Activated T-helper 1 cell treated with Interleukin-2 at 50 U/mL for 16 hours (primary cell): ENCODE data around the gene ARID1B.
"Not testable (repeated sequence)": the region's sequence is repeated elsewhere in the genome, so short reads cannot be mapped to it uniquely, and the experiment has no call there.

Source experiments
- DNase-seq: peaks from one replicate; pipeline ENCODE4 v3.0.0-alpha.2; 2020; ENCODE audit warnings: low read depth

Gene ARID1B

DNA sequence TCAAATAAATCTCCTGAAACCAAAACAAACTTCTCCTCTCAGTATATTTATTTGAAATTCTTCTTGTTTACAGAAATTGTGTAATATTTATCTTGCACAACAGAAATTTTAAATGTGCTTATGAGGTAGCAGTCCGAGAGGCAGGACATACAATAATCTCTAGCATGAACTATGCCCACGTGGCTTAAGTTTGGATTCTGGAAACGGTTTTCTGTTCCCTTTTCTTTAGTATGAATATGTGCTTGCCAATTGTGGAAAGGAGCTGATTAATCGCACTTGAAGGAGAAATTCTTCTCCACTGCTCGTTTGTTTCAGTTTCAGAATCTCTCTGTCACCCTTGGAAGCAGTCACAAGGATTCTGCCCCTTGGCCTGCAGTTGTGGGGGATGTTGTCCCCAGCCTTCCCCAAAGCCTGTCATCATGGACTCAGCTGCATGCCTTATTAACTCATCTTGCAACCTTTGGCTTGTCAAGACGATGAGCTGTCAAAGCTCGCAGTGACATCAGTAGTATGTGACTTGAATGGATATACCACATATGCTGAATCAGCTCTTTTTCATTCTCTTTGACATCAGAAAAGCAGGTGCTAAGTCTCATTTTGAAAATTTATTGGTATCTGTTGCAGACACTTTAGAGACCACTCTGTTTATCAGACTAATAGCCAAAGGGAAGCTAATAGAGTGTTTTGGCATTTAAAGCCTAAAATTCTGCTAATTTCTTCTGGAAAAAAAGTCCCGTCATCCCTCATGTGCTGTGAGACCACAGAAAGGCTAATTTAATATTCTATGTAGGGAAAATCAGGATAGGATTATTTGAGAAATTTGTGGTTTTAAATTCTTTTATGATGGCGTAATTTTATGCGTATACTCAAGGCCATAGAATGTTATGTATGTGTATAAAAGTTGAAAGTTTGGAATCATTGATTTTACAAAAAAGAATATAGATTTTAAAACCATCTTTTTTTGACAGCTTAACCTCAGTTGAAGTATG, 186.8 kb downstream of the ARID1B start:
- no peak for DNase-seq

DNA sequence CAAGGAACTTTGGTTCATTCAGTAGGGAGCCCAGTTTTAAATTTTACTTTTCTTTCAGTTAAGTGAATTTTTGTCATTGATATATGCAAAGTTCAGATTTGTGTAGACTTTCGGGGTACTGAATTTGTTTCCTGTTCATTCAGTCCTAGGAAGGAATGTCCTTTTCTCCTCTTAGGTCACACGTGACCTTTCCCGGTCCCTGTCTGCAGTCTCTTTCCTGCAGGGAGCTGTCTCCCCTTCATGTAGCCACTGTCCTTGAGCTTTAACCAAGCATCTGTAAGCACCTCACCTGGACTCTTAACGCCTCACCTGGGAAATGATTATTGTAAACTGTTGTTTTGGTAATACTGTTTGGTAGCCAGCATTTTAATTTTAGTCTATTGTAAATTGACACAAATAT, 190.7 kb downstream of the ARID1B start:
- no peak for DNase-seq

DNA sequence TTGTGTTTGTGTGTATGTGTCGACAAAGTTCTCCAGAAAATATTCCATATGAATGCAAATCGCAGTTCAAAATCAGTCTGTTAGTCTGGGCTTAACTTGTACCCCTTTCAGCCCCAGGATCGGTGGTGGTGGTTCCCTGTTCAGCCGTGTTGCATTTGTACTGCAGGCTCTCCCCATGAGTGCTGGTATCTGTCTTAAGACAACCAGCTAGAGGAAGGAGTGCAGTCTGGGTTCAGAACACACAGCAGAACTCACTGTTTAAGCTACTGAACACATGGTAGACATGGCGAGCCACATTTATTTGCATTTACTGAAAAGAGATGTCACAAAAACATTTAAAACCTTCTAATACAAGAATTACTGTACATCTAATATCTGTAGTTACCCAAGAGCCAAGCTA, 192.1 kb downstream of the ARID1B start:
- DNase-seq: no peak

DNA sequence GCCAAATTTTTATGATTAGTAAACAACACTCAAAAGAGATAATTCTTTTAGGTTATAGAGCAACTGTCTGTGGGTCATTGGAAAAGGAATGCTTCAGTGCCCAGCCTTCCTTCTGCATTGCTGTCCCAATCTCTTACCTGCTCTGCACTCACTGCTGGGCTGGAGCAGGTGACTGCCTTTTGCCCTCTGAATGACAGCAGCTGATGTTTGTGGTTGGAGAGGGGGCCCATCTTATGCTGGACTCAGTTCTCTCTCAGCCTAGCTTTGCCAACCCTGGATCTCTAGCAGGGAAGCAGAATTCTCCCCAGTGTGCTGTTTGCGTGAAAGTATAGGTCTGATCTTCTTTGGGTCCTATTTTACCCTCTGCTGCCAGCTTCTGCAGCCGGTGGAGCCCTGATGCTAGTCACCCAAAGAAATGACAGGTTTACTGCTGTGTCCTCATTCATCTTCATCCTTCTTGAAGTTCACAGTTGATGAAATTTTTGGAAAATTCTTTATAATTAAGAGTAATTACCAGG, 193.5 kb downstream of the ARID1B start:
- DNase-seq: no peak

DNA sequence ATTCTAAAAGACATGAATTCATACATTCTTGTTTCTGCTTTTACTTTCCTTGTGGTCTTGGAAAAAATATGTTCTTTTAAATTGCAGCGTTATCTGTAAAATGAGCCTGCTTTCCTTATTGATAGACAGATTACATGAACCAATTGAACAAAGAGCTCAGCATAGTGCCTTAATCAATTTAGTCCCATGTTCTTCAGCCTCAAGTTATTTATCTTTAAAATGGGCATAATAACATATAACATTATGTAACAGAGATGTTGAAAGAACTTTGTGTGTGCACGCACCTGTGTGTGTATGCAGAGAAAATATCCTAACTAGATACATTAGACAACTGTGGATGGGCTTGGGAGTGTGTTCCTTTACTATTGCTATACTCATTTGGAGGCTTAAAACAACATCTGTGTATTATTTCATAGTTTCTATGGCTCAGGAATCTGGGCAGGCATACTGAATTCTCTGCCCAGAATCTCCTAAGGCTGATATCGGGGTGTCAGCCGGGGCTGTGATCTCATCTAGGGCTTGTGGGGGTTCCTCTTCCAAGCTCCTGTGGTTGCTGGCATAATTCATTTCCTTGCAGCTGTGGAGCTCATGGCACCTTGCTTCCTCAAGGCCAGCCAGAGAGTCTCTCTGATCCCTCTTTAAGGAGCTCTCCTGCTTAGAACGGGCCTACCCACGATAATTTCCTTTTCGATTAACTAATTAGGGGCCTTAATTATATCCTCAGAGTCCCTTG, 194.1 kb downstream of the ARID1B start:
- DNase-seq: no peak

DNA sequence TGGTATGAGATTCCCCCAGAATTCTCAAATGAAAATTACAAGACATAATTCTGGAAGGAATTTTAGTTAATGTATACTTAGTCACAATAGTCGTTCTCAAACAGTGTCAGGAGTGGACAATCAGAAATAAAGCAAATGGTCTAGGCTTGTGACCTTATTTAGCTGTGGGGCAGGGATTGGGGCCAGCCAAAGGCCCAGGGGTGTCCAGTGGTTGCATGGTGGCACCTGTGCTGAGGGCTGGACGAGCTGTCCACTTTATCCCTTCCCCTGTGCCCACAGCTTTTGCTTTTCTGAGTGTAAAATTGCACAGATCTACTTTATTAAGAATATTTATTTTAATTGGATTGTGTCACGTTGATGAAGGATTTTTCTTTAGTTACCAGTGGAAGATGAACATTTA, 195.0 kb downstream of the ARID1B start:
- DNase-seq: no peak

DNA sequence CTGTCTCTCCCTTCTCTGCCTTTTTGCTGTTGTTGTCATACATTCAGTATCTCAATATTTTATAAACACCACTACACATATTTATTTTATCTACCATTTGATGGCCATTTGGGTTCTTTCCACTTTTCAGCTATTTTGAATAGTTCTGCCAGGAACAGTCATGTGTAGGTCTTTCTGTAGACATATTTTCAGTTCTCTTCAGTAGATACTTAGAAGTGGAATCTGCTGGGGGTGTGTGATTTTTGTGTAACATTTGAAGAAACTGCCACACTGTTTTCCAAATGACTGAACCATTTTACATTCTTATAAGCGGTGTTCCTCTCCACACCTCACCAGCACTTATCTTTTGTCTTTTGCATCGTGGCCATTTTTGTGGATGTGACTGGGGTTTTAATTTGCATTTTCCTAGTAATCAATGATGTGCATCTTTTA, 197.7 kb downstream of the ARID1B start:
- no peak for DNase-seq

DNA sequence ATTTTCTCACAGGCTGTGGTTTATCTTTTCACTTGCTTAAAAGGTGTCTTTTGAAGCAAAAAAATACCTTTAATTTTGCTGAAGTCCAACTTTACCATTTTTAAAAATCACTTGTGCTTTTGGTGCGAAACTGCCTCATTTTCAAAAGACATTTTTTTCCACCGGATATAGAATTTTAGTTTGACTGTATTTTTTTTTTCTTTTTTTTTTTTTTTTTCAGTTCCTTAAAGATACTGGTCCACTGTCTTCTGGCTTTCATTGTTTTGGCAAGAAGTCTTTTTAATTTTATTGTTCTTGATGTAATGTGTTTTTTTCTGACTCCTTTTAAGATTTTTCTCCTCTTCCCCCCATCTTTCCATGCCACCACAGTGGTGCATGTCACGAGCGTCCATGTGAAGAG, 198.2 kb downstream of the ARID1B start:
- no peak for DNase-seq

DNA sequence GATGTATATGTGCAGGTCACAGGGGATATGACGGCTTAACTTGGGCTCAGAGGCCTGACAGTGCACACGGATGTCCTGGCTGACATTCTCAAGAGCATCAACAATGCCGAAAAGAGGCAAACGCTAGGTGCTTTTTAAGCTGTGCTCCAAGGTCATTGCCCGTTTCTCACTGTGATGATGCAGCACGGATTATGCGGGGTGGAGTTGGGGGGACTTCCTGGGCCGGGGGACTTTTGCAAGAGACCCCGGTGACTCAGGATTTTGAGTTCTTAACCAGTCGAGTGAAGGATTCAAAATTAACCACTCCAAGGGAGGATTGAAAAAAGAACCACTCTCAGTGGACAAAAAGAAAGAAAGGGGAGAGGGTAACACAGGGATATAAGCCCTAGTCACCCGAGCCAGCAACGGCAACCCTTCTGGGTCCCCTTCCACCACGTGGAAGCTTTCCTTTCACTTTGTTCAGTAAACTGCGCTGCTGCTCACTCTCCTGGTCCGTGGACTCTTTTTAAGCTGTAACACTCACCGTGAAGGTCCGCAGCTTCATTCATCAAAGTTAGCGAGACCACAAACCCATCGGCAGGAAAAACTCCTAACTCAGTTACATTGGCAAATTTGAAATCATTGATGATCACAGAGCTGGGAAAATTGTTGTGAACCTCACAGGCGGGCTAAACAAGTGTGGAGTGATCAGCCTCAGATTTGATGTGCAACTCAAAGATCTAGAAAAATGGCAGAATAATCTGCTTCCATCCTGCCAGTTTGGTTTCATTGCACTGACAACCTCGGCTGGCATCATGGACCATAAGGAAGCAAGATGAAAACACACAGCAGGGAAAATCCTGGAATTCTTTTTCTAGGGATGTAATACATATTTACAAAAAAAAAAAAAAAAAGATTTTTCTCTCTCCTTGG, 199.3 kb downstream of the ARID1B start:
- DNase-seq: no peak

DNA sequence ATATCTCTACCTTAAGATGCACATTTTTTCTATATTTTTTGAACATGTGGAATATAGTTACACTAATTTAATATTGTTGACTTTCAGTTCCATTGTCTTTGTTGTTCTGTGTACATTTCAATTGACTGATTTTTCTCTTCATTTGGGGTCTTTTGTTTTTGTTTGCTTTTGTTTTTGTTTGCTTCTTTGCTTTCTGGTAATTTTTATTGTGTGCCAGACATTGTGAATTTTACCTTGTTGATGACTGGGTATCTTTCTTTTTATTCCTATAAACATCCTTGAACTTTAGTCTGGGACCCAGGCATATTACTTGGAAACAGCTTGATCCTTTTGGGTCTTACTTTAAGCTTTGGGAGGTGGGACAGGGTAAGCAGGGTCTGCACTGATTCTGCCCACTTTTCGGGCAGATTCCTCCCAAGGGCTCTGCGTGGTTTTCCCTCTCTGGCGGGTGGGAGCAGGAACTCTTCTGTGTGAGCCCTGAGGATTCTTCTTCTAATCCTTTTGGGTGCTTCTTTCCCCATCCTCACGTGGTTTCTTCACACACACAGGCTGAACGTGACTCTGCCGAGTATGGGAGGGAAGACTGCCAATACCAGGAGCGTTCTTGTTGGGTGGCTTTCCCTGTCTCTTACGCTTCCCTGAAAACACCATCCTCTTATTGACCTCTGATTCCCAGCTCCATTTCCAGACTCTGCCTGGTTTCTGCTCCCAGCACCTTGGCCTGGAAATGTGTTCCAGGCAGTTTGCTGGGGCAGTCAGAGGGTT, 200.5 kb downstream of the ARID1B start:
- DNase-seq: no peak

DNA sequence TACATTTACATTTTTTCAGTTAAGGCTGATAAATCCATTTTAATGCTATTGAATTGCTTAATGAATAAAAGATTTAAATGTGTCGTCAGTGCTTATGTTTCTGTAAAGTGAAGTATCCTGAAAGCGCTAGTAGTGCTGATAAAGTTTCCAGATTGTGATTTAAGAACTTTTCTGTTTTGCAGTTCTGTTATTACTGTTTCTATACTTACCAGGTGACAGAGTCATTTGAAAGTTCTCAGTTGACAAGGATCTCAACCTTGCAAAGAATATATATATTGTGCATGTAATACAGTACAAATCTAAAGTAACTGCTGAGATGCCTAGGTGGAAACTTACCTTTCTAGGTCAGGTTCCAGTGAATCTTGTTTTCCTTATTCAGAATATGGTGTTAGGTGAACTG, 201.8 kb downstream of the ARID1B start:
- no peak for DNase-seq

DNA sequence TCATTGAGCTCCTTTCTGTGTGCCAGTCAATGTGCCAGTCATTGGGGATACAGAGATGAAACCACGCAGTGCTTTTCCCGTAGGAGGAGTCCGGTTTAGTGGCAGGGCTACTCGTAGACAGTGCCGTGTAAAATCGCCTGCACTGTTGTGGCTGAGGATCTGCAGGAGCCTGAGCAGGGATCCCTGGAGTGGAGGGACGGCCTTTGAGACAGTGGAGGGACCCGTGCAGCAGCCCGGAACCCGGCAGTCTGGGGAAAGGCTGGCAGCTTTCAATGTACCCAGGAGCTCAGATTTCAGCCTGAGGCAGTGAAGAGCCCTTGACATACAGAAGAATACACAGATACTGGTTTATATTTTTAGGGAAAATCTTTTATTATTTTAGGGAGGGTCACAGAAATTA, 203.3 kb downstream of the ARID1B start:
- DNase-seq: no peak

DNA sequence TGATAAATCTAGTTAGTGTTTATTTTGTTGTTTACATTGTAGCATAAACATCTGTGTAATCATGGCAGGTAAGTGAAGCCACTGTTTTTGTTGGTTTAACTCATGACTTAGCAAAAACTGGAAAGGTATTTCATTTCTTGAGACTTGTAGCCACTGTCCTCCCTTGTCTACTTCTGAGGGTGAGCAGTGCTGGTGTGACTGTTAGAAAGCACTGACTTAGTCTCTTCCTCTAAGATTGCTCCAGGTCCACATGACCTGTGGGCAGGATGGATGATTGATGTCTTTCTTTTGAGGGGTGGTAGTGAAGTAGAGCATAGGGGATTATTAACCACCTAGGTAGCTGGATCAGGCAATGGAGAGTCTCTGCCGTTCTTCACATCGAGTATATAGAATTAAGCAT, 203.8 kb downstream of the ARID1B start:
- no peak for DNase-seq

DNA sequence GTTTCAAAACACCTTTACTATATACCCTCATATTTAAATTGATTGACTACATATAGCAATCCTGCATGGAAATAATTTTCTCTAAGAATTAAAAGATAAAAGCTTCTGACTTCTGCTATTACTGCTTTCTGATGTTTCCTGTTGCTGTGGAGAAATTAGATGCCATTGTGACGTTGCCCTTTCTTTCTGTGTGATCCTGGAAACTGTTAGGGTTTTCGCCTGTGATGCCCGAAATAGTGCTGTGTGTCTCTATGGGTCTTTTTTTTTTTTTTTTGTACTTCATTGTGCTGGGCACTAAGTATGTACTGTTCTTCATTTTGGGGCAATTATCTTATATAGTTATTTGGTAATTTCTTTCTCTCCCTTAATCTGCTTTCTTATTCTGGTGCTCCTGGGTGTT, 205.0 kb downstream of the ARID1B start:
- DNase-seq: no peak

DNA sequence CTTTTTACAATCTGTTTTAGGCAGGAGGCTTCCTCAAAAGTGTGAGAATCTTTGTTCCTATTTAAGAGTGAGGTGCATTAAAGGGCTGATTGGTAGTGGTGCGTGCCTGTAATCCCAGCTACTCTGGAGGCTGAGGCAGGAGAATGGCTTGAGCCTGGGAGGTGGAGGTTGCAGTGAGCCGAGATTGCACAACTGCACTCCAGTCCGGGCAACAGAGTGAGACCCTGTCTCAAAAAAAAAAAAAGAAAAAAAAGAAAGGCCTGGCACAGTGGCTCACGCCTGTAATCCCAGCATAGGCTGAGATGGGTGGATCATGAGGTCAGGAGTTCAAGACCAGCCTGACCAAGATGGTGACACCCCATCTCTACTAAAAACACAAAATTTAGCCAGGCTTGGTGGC, 205.7 kb downstream of the ARID1B start:
- DNase-seq: not testable (repeated sequence)

DNA sequence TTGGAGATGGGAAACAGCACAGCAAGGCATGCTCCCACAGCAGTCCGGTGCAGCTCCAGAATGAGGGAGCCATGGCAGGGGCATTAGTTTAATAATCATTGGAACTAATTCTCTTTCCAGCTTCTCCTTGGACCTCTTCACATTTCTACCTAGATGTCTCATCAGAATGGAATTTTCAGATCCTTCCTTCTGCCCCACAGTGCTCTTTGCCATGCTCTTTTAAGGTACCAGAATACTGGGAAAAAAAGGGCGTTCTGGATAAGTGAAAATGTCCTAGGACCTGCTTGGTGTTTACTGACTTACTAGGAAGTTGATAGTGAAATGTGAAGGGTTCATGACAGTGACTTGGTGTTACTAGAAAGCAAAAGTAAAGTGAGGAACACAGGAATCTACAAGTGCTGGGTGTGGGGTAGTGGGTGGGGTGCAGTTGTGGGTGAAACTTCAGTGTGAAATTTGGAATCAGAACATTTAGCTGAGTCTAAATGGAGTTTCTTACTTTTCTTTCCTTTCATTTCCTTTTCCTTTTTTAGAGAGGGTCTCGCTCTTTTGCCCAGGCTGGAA, 207.1 kb downstream of the ARID1B start:
- no peak for DNase-seq

DNA sequence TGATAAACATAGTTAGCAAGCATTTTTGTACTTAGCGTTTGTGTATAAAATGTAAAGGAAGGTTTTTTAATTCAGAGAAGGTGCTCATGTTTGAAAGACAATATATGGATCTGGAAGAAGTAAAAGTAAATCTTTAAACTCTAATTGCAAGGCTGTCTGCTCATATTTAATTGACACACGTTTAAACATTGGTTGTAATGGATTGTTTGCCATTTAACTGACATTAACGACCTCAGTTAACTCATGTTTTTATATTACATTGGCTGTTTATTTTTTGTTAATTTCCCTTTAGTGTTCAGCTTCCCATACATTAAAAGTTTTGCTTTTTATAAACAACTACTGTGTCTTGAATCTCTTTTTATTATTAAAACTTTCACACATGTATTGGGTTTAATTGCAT, 208.1 kb downstream of the ARID1B start:
- DNase-seq: no peak

DNA sequence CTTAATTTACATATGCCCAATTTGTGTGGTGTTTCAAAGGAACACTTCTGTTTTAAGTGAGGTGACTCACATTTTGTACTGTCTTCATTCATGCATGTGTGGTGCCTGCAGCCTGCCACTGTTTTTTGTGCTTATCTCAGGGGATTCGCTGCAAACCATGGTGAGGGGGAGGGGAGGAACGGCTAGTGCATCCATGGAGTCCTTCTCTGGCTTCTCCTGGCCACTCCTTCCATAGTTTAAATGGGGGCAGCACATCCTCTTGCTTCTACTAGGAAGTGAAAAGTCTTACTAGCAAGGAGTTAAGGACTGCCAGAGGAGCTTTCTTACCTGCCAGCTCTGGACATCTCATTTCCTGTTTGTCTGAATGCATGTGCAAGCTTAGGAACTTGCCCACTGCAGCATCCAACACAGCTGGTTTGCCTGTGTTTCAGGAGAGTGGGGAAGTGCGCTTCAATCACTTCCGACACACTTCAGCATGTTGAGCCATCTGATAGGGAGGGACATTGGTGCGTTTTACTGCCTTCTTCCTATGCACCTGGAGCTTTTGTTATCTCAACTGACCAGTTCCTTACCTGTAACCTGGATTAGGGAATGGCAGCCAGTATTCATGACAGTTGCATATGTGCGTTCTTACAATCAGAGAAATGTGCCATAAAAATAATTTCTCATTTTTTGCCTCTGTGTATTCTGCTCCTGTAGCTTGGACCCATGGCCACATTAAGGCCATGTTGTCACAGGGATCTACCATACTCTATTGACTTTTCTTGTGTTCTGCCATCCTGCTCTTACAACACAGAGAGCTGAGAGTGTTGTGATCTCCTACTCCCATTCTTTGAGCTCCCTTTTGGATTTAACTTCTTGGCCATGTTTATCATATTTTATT, 211.3 kb downstream of the ARID1B start:
- DNase-seq: no peak

DNA sequence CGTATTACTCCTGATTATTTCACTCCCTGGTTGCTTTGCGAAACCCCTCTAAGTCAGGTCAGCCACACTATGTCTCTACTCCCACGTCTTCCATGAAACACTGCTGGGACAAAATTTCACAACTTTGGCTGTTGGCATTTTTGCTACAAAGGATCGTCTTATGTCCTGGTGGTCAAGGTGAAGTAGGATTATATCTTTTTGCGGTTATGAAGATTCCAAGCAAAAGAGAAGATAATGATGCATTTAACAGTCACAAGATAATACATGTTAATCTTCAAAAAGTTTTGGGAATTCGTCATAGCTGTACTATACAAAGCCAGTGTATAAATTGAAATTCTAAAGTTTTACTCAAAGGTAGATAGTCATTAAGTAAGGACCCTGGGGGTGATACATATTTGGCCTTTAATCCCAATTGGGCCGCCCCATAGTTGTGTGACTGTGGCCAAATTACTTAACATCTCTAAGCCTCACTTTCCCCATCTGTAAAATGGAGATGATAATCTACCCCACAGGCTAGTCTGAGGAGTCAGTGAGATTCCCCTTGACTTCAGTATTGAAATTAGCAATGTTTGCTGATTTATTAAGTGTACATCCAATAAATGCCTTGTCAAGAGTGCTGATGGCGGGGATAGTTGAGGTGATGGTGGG, 212.1 kb downstream of the ARID1B start:
- no peak for DNase-seq
